Measurements from ENCODE around the gene RGSL1. TPM values are rescaled to one million over a fixed set of nuclear protein-coding genes. Genes with fewer than 3 reads are reported as not detected.

Gene RGSL1
- total RNA-seq, 2 experiments from 2014 or later: not detected

GRCh38 chr1:182555493-182555892 is 105.5 kb downstream of the RGSL1 start:
- CTCF ChIA-PET: no interaction called here
- no peaks in the 10 kb centered on the region for H3K4me1 Mint-ChIP-seq

GRCh38 chr1:182556279-182556678 is 106.3 kb downstream of the RGSL1 start:
- H3K27me3 Mint-ChIP-seq: peaks cover 7% of the 10 kb centered on the region
- H3K27ac Mint-ChIP-seq: no peak overlapping the region
- no peaks in the 10 kb centered on the region for H3K36me3 Mint-ChIP-seq (ENCODE audit: low read depth)
- intact Hi-C loops (cut with DNase I, micrococcal nuclease): no loop called here
- H3K4me3 Mint-ChIP-seq: no peak overlapping the region
- ATAC-seq: peak; percentile 61
- ChIA-PET CTCF (no interaction called here), POLR2A (no interaction called here)
- peaks cover 8% of the 10 kb centered on the region for H3K9me3 Mint-ChIP-seq (ENCODE audit: low read depth)
- DNase-seq: no peak
- no peaks in the 10 kb centered on the region for H3K4me1 Mint-ChIP-seq

More at GRCh38 chr1:182555493-182555892, 105.5 kb downstream of the RGSL1 start:
- H3K4me3 Mint-ChIP-seq: no peak overlapping the region
- intact Hi-C loops (cut with DNase I, micrococcal nuclease): no loop called here
- POLR2A ChIA-PET: no interaction called here
- no peaks in the 10 kb centered on the region for H3K36me3 Mint-ChIP-seq (ENCODE audit: low read depth)
- no peak for DNase-seq
- H3K27ac Mint-ChIP-seq: no peak overlapping the region
- no peak for ATAC-seq
- peaks cover 7% of the 10 kb centered on the region for H3K27me3 Mint-ChIP-seq
- H3K9me3 Mint-ChIP-seq (ENCODE audit: low read depth): peaks cover 8% of the 10 kb centered on the region

GRCh38 chr1:182560392-182560984 is 110.5 kb downstream of the RGSL1 start:
- ChIA-PET CTCF (interaction anchor here (0.6 to 0.7 kb wide), 2 partner anchors 16 to 222 kb away, joined by 3 read pairs; no protein-coding TSS in a partner anchor), POLR2A (no interaction called here)
- intact Hi-C loops (cut with DNase I, micrococcal nuclease): no loop called here
- peaks cover 2% of the 10 kb centered on the region for H3K4me1 Mint-ChIP-seq
- H3K4me3 Mint-ChIP-seq: no peak overlapping the region
- no peaks in the 10 kb centered on the region for H3K36me3 Mint-ChIP-seq (ENCODE audit: low read depth)
- no peaks in the 10 kb centered on the region for H3K9me3 Mint-ChIP-seq (ENCODE audit: low read depth)
- no peak for ATAC-seq
- no peak for DNase-seq
- H3K27me3 Mint-ChIP-seq: peaks cover 2% of the 10 kb centered on the region
- H3K27ac Mint-ChIP-seq: no peak overlapping the region

- no peak overlapping the region for H3K27ac Mint-ChIP-seq
- DNase-seq (no peak), ATAC-seq (no peak)
- peaks cover 4% of the 10 kb centered on the region for H3K4me1 Mint-ChIP-seq
- peaks cover 2% of the 10 kb centered on the region for H3K27me3 Mint-ChIP-seq
- H3K9me3 Mint-ChIP-seq (ENCODE audit: low read depth): no peaks in the 10 kb centered on the region
- H3K4me3 Mint-ChIP-seq: no peak overlapping the region
- intact Hi-C loops (cut with DNase I, micrococcal nuclease): no loop called here
- CTCF ChIA-PET: no interaction called here
- POLR2A ChIA-PET: no interaction called here
- H3K36me3 Mint-ChIP-seq (ENCODE audit: low read depth): no peaks in the 10 kb centered on the region
Observed at GRCh38 chr1:182561456-182561855, 111.5 kb downstream of the RGSL1 start.

GRCh38 chr1:182563095-182563494 is 113.1 kb downstream of the RGSL1 start:
- DNase-seq (no peak), ATAC-seq (no peak)
- Mint-ChIP-seq H3K27me3 (peaks cover 2% of the 10 kb centered on the region), H3K4me3 (no peak overlapping the region), H3K9me3 (ENCODE audit: low read depth) (no peaks in the 10 kb centered on the region), H3K4me1 (peaks cover 4% of the 10 kb centered on the region), H3K27ac (no peak overlapping the region), H3K36me3 (ENCODE audit: low read depth) (no peaks in the 10 kb centered on the region)
- ChIA-PET POLR2A (no interaction called here), CTCF (interaction anchor here (0.5 kb wide), 1 partner anchor 174 kb away, joined by 3 read pairs; no protein-coding TSS in a partner anchor)
- intact Hi-C loops (cut with DNase I, micrococcal nuclease): no loop called here

- ATAC-seq: no peak
- POLR2A ChIA-PET: no interaction called here
- Mint-ChIP-seq H3K4me1 (peaks cover 4% of the 10 kb centered on the region), H3K9me3 (ENCODE audit: low read depth) (no peaks in the 10 kb centered on the region), H3K27me3 (peaks cover 2% of the 10 kb centered on the region), H3K27ac (no peak overlapping the region), H3K36me3 (ENCODE audit: low read depth) (no peaks in the 10 kb centered on the region), H3K4me3 (no peak overlapping the region)
- intact Hi-C loops (cut with DNase I, micrococcal nuclease): no loop called here
- CTCF ChIA-PET: interaction anchor here (1.4 kb wide), 1 partner anchor 218 kb away, joined by 3 read pairs; no protein-coding TSS in a partner anchor
- no peak for DNase-seq
Observed at GRCh38 chr1:182564406-182565004, 114.6 kb downstream of the RGSL1 start.

- Mint-ChIP-seq H3K4me3 (no peak overlapping the region), H3K4me1 (peaks cover 4% of the 10 kb centered on the region), H3K27ac (no peak overlapping the region), H3K27me3 (peaks cover 2% of the 10 kb centered on the region), H3K9me3 (ENCODE audit: low read depth) (no peaks in the 10 kb centered on the region), H3K36me3 (ENCODE audit: low read depth) (no peaks in the 10 kb centered on the region)
- ChIA-PET POLR2A (no interaction called here), CTCF (interaction anchor here (1.2 kb wide), 1 partner anchor 206 kb away, joined by 3 read pairs; no protein-coding TSS in a partner anchor)
- DNase-seq (no peak), ATAC-seq (no peak)
- intact Hi-C loops (cut with DNase I, micrococcal nuclease): no loop called here
Observed at GRCh38 chr1:182565537-182565936, 115.6 kb downstream of the RGSL1 start.

- POLR2A ChIA-PET: no interaction called here
- Mint-ChIP-seq H3K4me3 (no peak overlapping the region), H3K27me3 (peaks cover 2% of the 10 kb centered on the region), H3K36me3 (ENCODE audit: low read depth) (no peaks in the 10 kb centered on the region), H3K27ac (no peak overlapping the region), H3K9me3 (ENCODE audit: low read depth) (no peaks in the 10 kb centered on the region), H3K4me1 (peaks cover 4% of the 10 kb centered on the region)
- ATAC-seq (no peak), DNase-seq (no peak)
- CTCF ChIA-PET: interaction anchor here (0.9 to 1.3 kb wide), 2 partner anchors 15 to 171 kb away, joined by 5 read pairs; no protein-coding TSS in a partner anchor
- intact Hi-C loops (cut with DNase I, micrococcal nuclease): no loop called here
Observed at GRCh38 chr1:182567629-182568028, 117.7 kb downstream of the RGSL1 start.

- H3K27me3 Mint-ChIP-seq: peaks cover 2% of the 10 kb centered on the region
- H3K36me3 Mint-ChIP-seq (ENCODE audit: low read depth): peaks cover 2% of the 10 kb centered on the region
- H3K4me3 Mint-ChIP-seq: no peak overlapping the region
- ChIA-PET POLR2A (no interaction called here), CTCF (interaction anchor here (0.5 to 0.6 kb wide), 2 partner anchors 26 to 215 kb away, joined by 4 to 5 read pairs; no protein-coding TSS in a partner anchor)
- DNase-seq: no peak
- ATAC-seq: no peak
- intact Hi-C loops (cut with DNase I, micrococcal nuclease): no loop called here
- H3K9me3 Mint-ChIP-seq (ENCODE audit: low read depth): no peaks in the 10 kb centered on the region
- H3K27ac Mint-ChIP-seq: no peak overlapping the region
- peaks cover 4% of the 10 kb centered on the region for H3K4me1 Mint-ChIP-seq
Observed at GRCh38 chr1:182568647-182569284, 118.8 kb downstream of the RGSL1 start.

- POLR2A ChIA-PET: no interaction called here
- Mint-ChIP-seq H3K27me3 (peaks cover 2% of the 10 kb centered on the region), H3K4me1 (peaks cover 4% of the 10 kb centered on the region), H3K9me3 (ENCODE audit: low read depth) (no peaks in the 10 kb centered on the region), H3K27ac (no peak overlapping the region), H3K36me3 (ENCODE audit: low read depth) (peaks cover 6% of the 10 kb centered on the region), H3K4me3 (no peak overlapping the region)
- DNase-seq (no peak), ATAC-seq (no peak)
- intact Hi-C loops (cut with DNase I, micrococcal nuclease): no loop called here
- CTCF ChIA-PET: no interaction called here
Observed at GRCh38 chr1:182569939-182570610, 120.1 kb downstream of the RGSL1 start.

GRCh38 chr1:182570611-182570970 is 120.6 kb downstream of the RGSL1 start:
- DNase-seq (no peak), ATAC-seq (no peak)
- CTCF ChIA-PET: no interaction called here
- POLR2A ChIA-PET: no interaction called here
- Mint-ChIP-seq H3K27ac (no peak overlapping the region), H3K27me3 (no peaks in the 10 kb centered on the region), H3K4me3 (no peak overlapping the region), H3K36me3 (ENCODE audit: low read depth) (peaks cover 9% of the 10 kb centered on the region), H3K4me1 (peaks cover under 1% of the 10 kb centered on the region), H3K9me3 (ENCODE audit: low read depth) (no peaks in the 10 kb centered on the region)
- intact Hi-C loops (cut with DNase I, micrococcal nuclease): no loop called here
